Thoracic aorta (tissue), 2 donors: ENCODE results near the gene ENOSF1. TPM values are rescaled to one million over a fixed set of nuclear protein-coding genes. Genes with fewer than 3 reads are reported as not detected.

Experiments used
- ATAC-seq: fragments of 150-250 bp; one replicate; pipeline ENCODE4 v1.8.0; 2017; ENCODE audit warnings: low read depth; ENCODE audit not compliant: insufficient number of reproducible peaks, low FRiP score
- DNase-seq: peaks from one replicate; pipeline ENCODE4 v3.0.0-alpha.2; 2020; ENCODE audit warnings: low spot score
- H3K27ac ChIP-seq, 2 donors: fragments of 200-600 bp; sonication (generic); 1 replicate in 1 of 2; 2 replicates in 1 of 2; pipeline ENCODE4 v1.5.1; 2016; ENCODE audit warnings: mild to moderate bottlenecking in 2 of 2, moderate library complexity in 2 of 2
- H3K27me3 ChIP-seq: fragments of 200-600 bp; sonication (generic); replicated peaks from 2 replicates; pipeline ENCODE4 v1.6.0; 2016; ENCODE audit warnings: mild to moderate bottlenecking; ENCODE audit not compliant: insufficient read depth
- H3K36me3 ChIP-seq: fragments of 200-600 bp; sonication (generic); one replicate; pipeline ENCODE4 v1.5.1; 2016
- H3K4me1 ChIP-seq, 2 donors: fragments of 200-600 bp; sonication (generic); 1 replicate in 1 of 2; 2 replicates in 1 of 2; pipeline versions ENCODE4 v1.5.1 to v1.6.0; 2016; ENCODE audit warnings: low read depth in 2 of 2, mild to moderate bottlenecking in 1 of 2; ENCODE audit not compliant: control insufficient read depth in 1 of 2
- H3K4me3 ChIP-seq: fragments of 200-600 bp; sonication (generic); 2 replicates; pipeline ENCODE4 v1.5.1; 2016; ENCODE audit warnings: mild to moderate bottlenecking
- H3K9me3 ChIP-seq: fragments of 200-600 bp; sonication (generic); 2 replicates; pipeline ENCODE4 v1.5.1; 2016
- total RNA-seq, 2 donors: library from RNA; depleted of rRNA; stranded (reverse); fragments of >200 nt; gene quantifications; one replicate each; pipeline versions ENCODE4 v1.1.0 to v1.2.3, GENCODE V29; 2016
- TF ChIP-seq, protein P1 (sequence below): fragments of 200-600 bp; sonication (generic); IDR thresholded peaks from one replicate; pipeline ENCODE4 v1.5.1; 2019; ENCODE audit warnings: antibody characterized with exemption

Gene ENOSF1
- total RNA-seq, 2 donors from 2014 or later, result 77.8 to 85.9 TPM

- Histone ChIP-seq H3K9me3 (no peaks in the 10 kb centered on the region), H3K27me3 (no peaks in the 10 kb centered on the region), H3K36me3 (no peaks in the 10 kb centered on the region), H3K27ac (no peak overlapping the region), H3K4me1 (no peaks in the 10 kb centered on the region), H3K4me3 (no peak overlapping the region)
- TF ChIP-seq, protein P1, sequence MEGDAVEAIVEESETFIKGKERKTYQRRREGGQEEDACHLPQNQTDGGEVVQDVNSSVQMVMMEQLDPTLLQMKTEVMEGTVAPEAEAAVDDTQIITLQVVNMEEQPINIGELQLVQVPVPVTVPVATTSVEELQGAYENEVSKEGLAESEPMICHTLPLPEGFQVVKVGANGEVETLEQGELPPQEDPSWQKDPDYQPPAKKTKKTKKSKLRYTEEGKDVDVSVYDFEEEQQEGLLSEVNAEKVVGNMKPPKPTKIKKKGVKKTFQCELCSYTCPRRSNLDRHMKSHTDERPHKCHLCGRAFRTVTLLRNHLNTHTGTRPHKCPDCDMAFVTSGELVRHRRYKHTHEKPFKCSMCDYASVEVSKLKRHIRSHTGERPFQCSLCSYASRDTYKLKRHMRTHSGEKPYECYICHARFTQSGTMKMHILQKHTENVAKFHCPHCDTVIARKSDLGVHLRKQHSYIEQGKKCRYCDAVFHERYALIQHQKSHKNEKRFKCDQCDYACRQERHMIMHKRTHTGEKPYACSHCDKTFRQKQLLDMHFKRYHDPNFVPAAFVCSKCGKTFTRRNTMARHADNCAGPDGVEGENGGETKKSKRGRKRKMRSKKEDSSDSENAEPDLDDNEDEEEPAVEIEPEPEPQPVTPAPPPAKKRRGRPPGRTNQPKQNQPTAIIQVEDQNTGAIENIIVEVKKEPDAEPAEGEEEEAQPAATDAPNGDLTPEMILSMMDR, result no peak
- no peak for DNase-seq
- ATAC-seq, result no peak
Observed at GRCh38 chr18:621291-622043, 91.0 kb downstream of the ENOSF1 start.

Other genes with a start within 250 kb of the ENOSF1 start
- 10 to 100 TPM; 19.3 to 21.3 TPM for gene COLEC12, start 211.9 kb downstream of the ENOSF1 start, total RNA-seq
- gene CETN1, start 132.2 kb downstream of the ENOSF1 start, total RNA-seq, result not detected
- gene CLUL1, start 115.6 kb downstream of the ENOSF1 start, total RNA-seq, result under 1 TPM in 1 of 2 donors, not detected in 1; 0.99 TPM
- 1 to 10 TPM; 1.2 to 8.2 TPM for gene TYMS, start 55.0 kb downstream of the ENOSF1 start, total RNA-seq
- gene YES1, start 99.6 kb upstream of the ENOSF1 start, total RNA-seq, result 10 to 100 TPM; 41.2 to 50.4 TPM
- gene ADCYAP1, start 192.2 kb upstream of the ENOSF1 start, total RNA-seq, result 10 to 100 TPM in 1 of 2 donors, 1 to 10 TPM in 1; 1.3 to 15.3 TPM